ENCODE measurements around the gene ZBTB20. TPM values are rescaled to one million over a fixed set of nuclear protein-coding genes. Genes with fewer than 3 reads are reported as not detected.

The ZBTB20 gene
- total RNA-seq, 1 donor from 2014 or later = 62.4 TPM

DNA sequence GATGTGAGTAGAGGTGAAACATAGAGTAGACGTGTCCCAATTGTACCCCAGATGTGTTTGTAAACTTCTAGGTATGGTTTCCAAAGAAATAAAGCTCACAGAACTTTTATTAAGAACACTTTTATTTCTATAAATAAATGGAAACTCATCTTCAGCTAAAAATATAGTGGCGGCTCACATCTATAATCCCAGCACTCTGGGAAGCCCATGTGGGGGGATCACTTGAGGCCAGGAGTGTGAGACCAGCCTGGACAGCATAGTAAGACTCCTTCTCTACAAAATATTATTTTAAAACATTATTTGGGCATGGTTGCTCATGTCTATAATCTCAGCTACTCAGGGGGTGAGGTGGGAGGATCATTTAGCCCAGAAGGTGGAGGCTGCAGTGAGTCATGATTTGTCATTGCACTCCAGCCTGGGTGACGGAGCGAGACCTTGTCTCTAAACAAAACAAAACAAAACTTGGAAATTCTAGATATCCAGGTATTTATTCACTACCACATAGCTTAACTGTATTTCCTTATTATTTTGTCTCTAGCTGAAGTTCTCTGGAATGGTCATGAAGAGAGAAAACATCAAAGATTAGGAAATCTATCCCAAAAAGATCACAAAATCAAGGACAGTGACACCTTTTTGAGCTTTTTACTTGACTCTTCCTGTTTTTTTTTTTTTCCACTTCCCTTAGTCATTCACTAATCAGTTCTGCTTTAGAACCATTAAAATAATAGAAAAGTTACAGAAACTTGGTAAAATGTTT, 595.1 kb downstream of the ZBTB20 start:
- peak; percentile 36 for DNase-seq (ENCODE audit: low read depth)

DNA sequence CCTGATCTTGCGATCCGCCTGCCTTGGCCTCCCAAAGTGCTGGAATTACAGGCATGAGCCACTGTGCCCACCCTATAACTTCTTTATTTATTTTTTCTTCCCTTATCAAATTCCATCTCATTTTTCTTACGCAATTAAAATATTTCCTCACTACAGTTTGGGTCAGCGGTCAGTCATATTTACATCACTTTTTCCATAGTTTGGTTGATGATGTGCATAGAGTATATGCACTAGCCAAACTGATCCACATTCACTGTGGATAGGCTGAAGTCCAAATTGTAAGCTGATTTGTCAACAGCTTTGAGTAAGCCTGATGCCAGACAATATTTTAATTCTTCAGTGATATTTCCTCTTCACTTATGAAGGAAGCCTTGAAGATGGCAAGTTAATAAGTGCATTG, 596.9 kb downstream of the ZBTB20 start:
- no peak for DNase-seq (ENCODE audit: low read depth)

DNA sequence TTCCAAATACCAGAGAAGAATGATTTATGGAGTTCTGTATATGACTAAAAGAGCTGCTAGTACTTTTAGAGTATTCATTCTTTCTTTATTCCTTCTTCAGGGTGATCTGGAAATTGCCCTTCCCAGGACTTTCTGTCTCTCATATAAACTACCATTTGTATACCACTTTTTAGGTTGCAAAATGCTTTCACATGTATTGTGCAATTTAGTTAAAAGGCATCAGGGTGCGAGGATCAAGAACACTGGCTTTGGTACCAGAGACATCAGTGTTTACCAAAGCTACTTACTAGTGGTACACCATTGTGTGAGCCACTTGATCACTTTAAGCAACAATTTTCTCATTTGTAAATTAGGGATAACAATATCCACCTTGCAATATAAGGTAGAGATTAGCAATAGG, 601.9 kb downstream of the ZBTB20 start:
- no peak for DNase-seq (ENCODE audit: low read depth)

DNA sequence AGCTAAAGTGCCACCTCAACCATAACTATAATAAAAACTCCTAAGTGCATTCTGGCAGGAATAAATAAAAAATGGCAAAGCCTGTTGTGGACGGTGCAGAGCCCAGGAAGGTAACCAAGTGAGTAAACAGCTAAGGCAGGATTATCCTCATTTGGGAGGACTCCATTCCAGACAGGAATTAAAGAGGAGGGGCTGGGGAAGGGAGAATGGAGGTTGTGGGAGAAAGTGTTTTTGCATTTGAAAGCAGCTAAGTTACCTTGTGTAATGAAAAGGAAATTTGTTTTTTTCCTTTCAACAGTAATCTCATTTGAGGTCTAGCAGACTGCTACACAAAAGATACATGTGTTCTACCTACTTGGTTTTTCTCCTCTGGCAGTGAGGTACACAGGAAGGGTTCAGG, 604.7 kb downstream of the ZBTB20 start:
- no peak for DNase-seq (ENCODE audit: low read depth)

DNA sequence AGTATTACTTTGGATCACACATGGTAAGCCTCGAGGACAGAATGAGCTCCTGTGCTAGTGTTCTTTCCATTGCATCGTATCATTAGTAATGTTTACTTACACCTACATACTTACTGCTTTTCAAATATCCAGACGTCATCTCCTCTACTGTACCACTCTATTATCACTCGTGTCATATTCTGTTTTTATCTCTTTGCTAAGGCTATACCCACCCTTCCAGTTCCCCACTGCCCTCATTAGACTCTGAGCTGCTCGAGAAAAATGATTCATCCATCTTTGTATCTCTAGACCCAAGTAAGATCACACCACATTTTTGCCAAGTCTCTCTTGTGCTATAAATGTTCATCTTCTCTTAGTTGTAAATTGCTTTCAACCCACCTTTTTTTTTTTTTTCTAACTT, 607.6 kb downstream of the ZBTB20 start:
- DNase-seq (ENCODE audit: low read depth) = no peak

DNA sequence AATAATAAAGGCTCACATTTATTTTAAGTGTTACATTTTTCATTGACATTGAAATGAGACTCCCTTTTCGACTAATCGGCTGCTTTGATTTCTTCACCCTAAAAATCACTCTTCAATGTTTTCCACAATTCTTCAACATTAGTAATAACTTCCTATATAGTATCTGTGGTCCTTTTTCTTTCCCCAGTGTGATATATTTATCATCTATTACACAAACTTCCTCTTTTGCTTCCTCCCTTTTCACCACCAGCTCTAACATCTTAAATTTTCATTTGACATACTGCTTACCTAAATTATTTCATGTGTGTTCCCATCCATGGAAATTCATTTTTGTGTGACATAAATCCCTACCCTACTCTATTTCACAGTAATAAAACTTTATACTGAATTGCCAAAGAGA, 608.9 kb downstream of the ZBTB20 start:
- no peak for DNase-seq (ENCODE audit: low read depth)

DNA sequence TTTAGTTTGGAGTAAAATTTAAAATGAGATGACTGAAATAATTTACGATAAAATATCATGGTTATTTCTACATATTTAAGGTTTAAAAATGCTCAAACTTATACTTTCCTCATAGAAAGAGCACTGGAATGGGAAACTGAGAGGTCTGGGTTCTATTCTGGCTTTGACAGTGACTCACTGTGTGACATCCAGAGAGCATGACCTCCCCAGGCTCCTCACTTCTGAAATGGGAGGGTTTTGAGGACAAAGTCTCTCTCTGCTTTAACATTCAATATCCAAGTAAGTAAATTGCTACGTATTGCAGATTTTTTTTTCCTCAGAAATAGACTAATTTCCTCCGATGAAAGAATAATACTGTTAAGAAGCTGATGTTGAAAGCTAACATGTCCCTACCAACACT, 618.6 kb downstream of the ZBTB20 start:
- no peak for DNase-seq (ENCODE audit: low read depth)

DNA sequence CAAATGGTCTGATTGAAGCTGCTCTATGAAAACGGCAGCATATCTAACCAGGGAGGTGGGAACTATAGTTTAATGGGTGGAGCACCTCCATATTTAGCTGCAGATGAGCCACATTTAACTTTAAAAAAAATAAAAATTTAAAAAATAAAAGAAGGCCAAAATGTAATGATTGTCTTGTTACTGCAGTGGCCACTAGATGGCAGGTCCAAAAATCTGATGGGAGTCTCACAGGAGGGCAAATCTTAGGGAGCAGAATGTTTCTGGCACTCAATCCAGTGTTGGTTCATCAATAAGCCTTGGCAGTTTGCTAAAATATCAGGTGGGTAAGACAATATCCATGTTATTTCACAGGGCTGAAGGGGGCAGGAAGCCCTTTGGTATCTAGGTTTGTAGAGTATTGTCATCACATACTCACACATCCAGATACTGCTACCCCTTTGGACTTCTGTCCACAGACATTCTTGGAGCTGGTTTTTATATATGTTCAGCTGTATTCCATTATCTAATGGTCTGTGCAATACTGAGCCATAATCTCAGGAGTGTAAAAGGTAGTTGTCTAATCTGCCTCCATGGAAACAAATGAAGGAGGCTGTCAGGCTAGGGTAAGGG, 619.9 kb downstream of the ZBTB20 start:
- DNase-seq (ENCODE audit: low read depth) = no peak

DNA sequence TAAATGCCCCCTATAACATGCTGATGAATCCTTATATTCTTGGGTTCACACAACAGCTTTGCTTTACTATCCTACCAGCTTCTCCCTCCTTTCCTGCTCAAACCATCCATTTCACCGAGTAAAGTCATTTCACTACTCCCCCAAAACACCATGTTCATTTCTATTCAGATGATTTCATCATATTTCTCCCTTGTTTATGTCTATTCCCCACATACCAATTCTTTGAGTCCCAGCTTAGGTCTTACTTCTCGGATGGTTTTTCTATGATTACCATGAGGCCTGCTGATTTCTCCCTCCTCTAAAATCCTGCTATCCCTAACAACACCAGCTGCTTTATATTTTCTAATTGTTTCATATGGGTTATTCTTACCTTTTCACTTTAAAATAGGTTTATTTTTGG, 621.8 kb downstream of the ZBTB20 start:
- no peak for DNase-seq (ENCODE audit: low read depth)

DNA sequence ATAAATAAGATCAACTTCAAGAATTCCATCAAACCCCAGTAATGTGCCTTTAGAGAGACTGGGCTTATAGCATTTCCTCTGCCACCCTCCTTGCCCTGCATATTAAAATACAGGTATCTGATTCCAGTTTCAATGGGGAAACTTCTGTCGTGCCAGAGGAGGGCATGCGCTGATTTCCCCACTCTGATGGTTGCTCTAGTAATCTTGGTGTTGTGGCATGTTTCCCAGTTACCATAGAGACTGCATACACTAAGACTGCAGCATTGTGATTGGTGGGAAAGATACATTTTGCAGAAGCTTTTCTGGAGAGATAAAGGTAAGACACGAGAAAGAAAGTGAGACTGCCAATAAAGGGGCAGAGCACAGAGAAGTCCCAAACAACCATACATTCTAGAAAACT, 627.7 kb downstream of the ZBTB20 start:
- DNase-seq (ENCODE audit: low read depth) = peak; percentile 52

DNA sequence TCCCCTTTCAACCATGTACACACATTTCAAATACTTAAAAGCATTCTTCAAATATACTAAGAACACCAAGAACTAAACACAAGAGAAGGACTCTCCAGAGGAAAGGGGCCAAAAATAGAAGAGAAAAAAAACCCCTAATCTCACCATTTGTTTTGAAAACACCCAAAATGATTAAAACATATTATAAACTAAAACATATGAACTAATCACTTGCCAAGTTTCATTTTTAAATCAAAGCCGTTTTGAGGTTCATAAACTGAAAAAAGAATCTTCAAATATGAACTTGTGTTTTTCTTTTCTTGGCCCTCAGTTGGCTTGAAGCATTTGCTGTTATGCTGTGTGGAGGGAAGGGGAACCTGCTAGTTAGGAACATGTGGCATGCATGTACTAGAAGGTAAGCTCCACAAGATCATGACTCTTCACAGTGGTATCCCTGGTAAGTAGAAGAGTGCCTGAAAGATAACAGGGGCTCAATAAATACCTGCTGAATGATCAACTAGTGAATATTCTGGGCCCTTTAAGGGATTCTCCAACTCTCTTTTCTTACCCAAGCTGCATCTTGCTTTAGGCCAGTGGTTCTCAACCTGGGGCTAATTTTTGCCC, 628.8 kb downstream of the ZBTB20 start:
- DNase-seq (ENCODE audit: low read depth) = no peak

DNA sequence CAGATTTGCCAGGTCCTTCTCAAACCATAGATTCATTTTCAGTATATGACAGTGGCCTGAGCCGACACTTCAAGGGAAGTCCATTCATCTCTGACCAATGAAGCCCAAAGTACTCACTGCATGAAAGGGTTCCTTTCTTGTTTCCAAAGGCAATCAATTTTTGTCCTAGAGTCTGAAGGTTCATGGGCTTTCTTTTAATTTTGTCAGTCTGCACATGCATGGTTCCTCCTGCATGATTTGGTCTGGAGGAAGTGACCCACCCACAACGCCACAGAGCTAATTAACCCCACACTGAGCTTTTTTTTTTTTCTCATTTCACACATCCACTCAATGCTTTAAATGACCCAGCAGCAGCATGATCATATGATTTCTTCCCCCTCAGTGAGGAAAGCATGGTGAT, 636.9 kb downstream of the ZBTB20 start:
- DNase-seq (ENCODE audit: low read depth) = no peak

DNA sequence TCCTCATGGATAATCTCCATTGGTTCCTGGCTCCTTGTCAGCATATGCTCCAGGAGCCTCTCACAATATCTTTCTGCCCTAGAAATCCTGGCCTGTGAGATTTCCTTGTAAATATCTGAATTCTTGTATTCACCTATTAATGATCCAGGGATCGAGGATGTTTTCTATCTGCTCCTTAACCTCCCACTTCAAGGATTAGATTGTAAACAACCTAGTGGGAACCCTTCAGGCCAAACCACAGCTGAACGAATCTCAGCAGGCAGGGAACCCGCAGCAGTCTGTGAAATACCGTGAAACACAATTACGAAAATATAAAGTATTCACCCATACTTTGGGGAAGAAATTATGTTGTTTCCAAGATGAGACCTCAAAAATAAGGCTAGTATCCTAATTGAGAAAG, 637.3 kb downstream of the ZBTB20 start:
- DNase-seq (ENCODE audit: low read depth) = no peak

DNA sequence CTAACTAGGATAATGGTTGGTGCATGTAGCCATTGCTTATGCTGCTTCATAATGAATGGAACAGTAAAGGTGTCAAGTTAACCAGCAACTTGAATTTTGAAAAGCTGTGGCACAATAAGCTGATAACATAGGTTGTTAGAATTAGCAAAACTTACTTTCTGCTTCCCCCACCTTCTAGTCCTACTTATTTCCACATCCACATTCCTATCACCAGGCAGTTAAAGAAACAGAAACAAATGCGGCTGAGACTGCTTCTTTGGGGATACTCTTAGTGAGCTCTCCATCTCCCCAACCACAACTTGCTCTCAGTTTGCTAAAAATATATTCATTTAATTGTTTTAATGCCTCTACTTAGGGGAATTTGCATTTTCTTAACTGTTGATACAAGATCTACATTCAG, 638.1 kb downstream of the ZBTB20 start:
- DNase-seq (ENCODE audit: low read depth) = no peak

DNA sequence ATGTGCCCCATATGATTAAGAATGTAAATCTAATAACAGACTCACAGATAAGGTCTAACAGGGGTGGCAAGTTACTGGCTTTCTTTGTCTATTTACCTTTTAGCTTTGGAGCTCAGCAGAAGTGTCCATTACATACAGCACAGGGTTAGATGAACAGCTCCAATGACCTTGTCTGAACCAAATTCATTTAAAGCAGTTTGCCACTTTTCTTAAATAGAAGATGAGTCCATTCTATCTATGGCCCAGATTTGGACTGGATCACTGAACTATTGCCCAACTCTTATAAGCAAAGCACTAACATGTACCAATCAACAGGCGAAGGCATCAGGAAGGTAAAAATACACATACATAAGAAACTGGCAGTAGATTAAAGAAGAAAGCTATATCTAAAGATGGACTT, 638.9 kb downstream of the ZBTB20 start:
- DNase-seq (ENCODE audit: low read depth) = no peak

DNA sequence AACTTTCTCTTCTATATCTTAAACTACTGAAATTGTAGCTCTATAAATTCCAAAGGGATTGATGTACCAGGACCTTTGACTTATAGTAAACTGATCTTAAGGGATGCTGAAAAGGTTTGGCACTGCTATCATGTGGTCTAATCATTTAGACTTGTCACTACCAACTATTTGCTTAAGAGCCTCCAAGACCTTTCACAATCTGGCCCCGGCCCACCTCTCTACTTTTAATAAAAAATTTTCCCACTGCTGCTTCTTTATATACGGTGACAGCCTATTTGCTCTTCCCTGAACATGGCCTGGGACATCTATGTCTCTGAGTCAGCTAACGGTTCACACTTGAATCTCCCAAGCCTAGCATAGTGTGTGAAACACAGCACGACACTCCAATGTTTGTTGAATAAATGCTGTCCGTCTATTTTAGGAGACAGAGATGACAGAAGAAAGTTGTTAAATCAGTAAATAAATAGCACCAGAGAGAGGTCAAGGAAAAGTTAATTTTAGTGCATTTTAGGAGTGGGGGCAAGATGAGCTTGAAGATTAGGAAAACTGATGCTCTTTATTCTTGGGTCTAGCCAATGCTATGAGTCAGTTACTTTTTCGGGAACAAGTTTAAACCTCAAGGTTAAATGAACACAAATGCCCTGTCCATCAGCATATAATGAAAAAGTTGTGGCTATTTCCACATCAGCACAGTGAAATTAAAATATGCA, 640.3 kb downstream of the ZBTB20 start:
- peak; percentile 86 for DNase-seq (ENCODE audit: low read depth)

DNA sequence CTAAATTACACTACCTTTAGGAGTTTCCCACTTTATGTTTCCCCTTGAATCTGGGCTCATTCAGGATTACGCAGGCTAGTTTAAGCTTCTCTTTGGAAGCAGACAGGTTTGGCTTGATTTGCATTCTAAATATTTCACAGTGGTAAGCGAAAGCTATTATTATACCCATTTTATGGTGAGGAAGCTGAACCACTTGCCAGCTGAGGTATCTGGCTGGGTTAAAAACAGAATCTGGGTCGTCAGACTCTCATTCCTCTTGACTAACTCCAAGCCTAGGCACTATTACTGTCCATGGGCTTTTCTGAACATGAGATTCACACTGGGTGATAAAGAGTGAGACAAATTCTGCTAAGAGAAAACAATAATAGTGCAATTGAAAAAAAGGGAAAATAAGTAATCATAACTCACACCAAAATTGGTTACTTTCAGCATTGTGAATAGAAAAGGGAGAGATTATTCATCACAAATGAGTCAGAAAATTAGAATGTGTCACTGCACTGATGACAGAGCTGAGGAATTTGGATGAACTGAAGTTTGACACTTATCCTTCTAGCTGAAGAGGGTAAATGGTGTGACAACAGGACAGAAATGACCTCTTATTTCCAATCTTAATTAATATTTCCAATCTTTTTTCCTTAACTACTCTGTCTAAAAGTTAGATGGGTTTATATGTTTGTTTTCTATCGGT, 642.0 kb downstream of the ZBTB20 start:
- DNase-seq (ENCODE audit: low read depth) = peak; percentile 68

DNA sequence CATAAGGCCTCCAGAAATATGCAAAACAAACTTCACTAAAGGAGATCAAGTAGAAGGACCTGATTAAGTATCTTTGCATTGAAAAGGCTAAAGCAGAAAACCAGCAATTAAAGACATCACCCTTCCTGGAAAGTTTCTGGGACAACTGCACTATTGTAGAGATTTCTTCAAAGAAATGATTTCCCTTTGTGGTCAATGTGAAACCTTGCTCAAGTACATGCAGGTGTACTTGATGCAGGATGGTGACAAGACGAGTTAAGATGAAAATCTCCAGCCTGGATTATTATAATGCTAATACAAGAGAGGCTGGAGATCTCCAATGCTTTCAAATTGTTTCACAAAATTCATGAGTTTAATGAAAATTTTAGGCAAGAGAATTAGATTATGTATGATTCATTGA, 644.9 kb downstream of the ZBTB20 start:
- no peak for DNase-seq (ENCODE audit: low read depth)

DNA sequence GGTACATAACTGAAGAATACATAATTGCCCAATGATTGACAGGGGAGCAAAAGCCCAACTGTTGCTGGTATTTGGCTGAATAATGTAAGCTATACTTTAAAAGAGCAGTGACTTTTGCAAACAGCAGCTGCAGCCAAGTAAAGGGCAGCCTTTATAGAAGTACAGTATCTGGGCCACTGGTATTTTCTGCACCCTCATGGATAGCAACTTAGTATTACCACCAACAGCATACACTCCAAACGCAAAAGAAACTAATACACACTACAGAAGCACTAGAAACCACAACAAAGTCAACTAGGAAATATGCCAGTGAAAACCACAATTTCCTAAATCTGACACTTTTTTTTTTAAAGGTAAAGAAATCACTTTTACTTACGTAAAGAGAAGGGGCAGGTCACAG, 647.1 kb downstream of the ZBTB20 start:
- DNase-seq (ENCODE audit: low read depth) = peak; percentile 53

DNA sequence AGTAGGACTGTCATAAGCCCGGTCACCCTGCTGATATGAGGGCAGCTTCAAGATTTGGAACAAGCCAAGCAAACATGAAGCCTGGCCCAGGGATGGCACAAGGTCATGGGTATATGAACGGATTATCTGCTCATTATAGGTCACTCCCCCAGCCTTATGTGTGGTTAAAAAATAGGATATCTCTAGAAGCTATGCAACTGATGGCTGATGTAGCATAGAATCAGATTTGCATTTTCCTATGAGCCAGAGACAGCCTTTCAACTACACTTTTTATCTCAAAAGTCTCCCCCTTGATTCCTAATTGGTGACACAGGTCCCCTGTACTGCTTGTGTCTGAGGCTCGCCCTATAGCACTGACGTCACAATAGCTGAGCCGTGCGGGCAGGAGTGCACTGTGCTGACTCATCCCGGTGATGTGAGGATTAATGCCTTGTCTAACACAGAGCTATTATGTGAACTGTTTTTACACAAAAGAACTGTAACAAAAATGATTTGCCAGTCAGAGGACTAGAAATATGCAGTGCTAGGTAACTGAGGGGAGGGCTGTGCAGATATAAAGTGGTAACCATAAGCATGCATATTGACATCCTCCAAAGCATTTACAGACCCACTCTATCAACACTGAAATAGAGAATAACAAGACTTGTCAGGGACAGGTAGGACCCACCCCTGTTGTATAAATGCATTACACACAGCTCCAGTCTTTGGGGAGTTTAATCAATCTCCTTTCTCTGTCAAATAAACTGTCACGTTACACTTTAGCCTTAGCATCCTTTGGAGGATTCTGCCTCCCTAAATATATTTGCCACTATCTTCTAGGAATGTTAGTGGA, 648.3 kb downstream of the ZBTB20 start:
- DNase-seq (ENCODE audit: low read depth) = peak; percentile 41

DNA sequence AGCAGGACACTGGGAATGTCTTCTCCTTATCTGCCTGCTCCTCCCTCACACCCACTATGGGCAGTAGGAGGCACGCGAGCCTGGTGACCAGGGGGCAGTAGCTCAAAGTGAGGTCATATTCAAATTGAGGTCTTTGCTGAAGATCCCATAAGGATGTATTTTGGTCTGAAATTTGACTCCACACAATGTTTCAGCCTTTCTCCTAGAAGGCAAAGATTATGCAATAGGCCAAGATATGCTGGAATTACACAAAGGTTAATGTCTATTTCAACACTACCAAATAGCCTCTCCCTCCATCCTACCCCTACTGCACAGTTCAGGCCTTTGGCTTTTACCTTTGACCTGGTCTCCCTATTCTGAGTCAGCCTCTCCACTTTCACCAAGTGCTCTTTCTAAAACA, 650.2 kb downstream of the ZBTB20 start:
- peak; percentile 67 for DNase-seq (ENCODE audit: low read depth)
